D721Med (cell line): ENCODE results near the gene PPM1M.

Source experiments
- DNase-seq: peaks from one replicate; pipeline ENCODE4 v3.0.0; 2011; ENCODE audit warnings: low spot score; ENCODE audit not compliant: insufficient read length
- FAIRE-seq: peaks from 2 replicates; lab custom pipeline; 2011; peaks lifted over from hg19 to GRCh38; lab: Jason Lieb, UNC
- CTCF ChIP-seq: IDR thresholded peaks from 2 replicates; pipeline ENCODE4 v1.5.1; 2012; ENCODE audit warnings: mild to moderate bottlenecking, control low read depth; ENCODE audit not compliant: insufficient read depth; ENCODE audit errors: missing control alignments

Gene PPM1M

GRCh38 chr3:52254608-52255007 is 9.0 kb downstream of the PPM1M start:
- no peak for DNase-seq
- no peak for FAIRE-seq
- TF ChIP-seq CTCF: no peak

- no peak for TF ChIP-seq CTCF
- FAIRE-seq: no peak
- DNase-seq: no peak
These were observed 10.6 kb downstream of the PPM1M start for GRCh38 chr3:52256159-52256558.

GRCh38 chr3:52256622-52257021 is 11.1 kb downstream of the PPM1M start:
- no peak for FAIRE-seq

GRCh38 chr3:52257911-52258310 is 12.4 kb downstream of the PPM1M start:
- FAIRE-seq (no peak), DNase-seq (no peak)
- no peak for TF ChIP-seq CTCF

More at GRCh38 chr3:52256622-52257021, 11.1 kb downstream of the PPM1M start:
- no peak for DNase-seq
- TF ChIP-seq CTCF: no peak

GRCh38 chr3:52259035-52259434 is 13.5 kb downstream of the PPM1M start:
- DNase-seq (no peak), FAIRE-seq (no peak)
- TF ChIP-seq CTCF: no peak

- no peak for DNase-seq
- no peak for TF ChIP-seq CTCF
- no peak for FAIRE-seq
These were observed 13.9 kb downstream of the PPM1M start for GRCh38 chr3:52259448-52259847.

- FAIRE-seq (no peak), DNase-seq (no peak)
- TF ChIP-seq CTCF: no peak
These were observed 16.9 kb downstream of the PPM1M start for GRCh38 chr3:52262447-52262846.
